Thoracic aorta (tissue), 2 donors: ENCODE measurements around the gene ACAA1. TPM values are rescaled to one million over a fixed set of nuclear protein-coding genes. Genes with fewer than 3 reads are reported as not detected.
A peak's percentile ranks its signal among the peaks of the same experiment; 100 is the strongest.
"Not testable (repeated sequence)": the region's sequence is repeated elsewhere in the genome, so short reads cannot be mapped to it uniquely, and the experiment has no call there.

Experiments used
- ATAC-seq: fragments of 150-250 bp; one replicate; pipeline ENCODE4 v1.8.0; 2017; ENCODE audit warnings: low read depth; ENCODE audit not compliant: insufficient number of reproducible peaks, low FRiP score
- DNase-seq: peaks from one replicate; pipeline ENCODE4 v3.0.0-alpha.2; 2020; ENCODE audit warnings: low spot score
- H3K27ac ChIP-seq, 2 donors: fragments of 200-600 bp; sonication (generic); 1 replicate in 1 of 2; 2 replicates in 1 of 2; pipeline ENCODE4 v1.5.1; 2016; ENCODE audit warnings: mild to moderate bottlenecking in 2 of 2, moderate library complexity in 2 of 2
- H3K27me3 ChIP-seq: fragments of 200-600 bp; sonication (generic); replicated peaks from 2 replicates; pipeline ENCODE4 v1.6.0; 2016; ENCODE audit warnings: mild to moderate bottlenecking; ENCODE audit not compliant: insufficient read depth
- H3K36me3 ChIP-seq: fragments of 200-600 bp; sonication (generic); one replicate; pipeline ENCODE4 v1.5.1; 2016
- H3K4me1 ChIP-seq, 2 donors: fragments of 200-600 bp; sonication (generic); 1 replicate in 1 of 2; 2 replicates in 1 of 2; pipeline versions ENCODE4 v1.5.1 to v1.6.0; 2016; ENCODE audit warnings: low read depth in 2 of 2, mild to moderate bottlenecking in 1 of 2; ENCODE audit not compliant: control insufficient read depth in 1 of 2
- H3K4me3 ChIP-seq: fragments of 200-600 bp; sonication (generic); 2 replicates; pipeline ENCODE4 v1.5.1; 2016; ENCODE audit warnings: mild to moderate bottlenecking
- H3K9me3 ChIP-seq: fragments of 200-600 bp; sonication (generic); 2 replicates; pipeline ENCODE4 v1.5.1; 2016
- CTCF ChIP-seq: fragments of 200-600 bp; sonication (generic); IDR thresholded peaks from one replicate; pipeline ENCODE4 v1.5.1; 2019; ENCODE audit warnings: antibody characterized with exemption
- total RNA-seq, 2 donors: library from RNA; depleted of rRNA; stranded (reverse); fragments of >200 nt; gene quantifications; one replicate each; pipeline versions ENCODE4 v1.1.0 to v1.2.3, GENCODE V29; 2016

Gene ACAA1
- total RNA-seq, 2 donors from 2014 or later: 34.8 to 37.6 TPM

GRCh38 chr3:38138349-38139190 is 1.6 kb upstream of the ACAA1 start, which contains the start of gene MYD88:
Gene MYD88, plus strand, starts transcription at chr3:38138661. Its CDS starts 40 bp downstream, at chr3:38138701.
- Histone ChIP-seq H3K27ac (peak within 1 kb of the TSS; percentile 96 to 97), H3K27me3 (no peaks in the 10 kb centered on the region), H3K36me3 (peaks cover 11% of the 10 kb centered on the region), H3K4me1 (peaks cover 18 to 48% of the 10 kb centered on the region in 2 donors), H3K9me3 (no peaks in the 10 kb centered on the region), H3K4me3 (peak within 1 kb of the TSS; percentile 89)
- no peak for TF ChIP-seq CTCF
- ATAC-seq: peak; percentile 13
- DNase-seq: peak; percentile 45

GRCh38 chr3:38137615-38138348 is 855 bp upstream of the ACAA1 start:
- Histone ChIP-seq H3K27me3 (no peaks in the 10 kb centered on the region), H3K4me1 (peaks cover 18 to 52% of the 10 kb centered on the region in 2 donors), H3K9me3 (no peaks in the 10 kb centered on the region), H3K27ac (peak overlapping the region; percentile 96 to 97), H3K4me3 (peak overlapping the region; percentile 89), H3K36me3 (peaks cover 17% of the 10 kb centered on the region)
- DNase-seq (no peak), ATAC-seq (peak; percentile 17)
- TF ChIP-seq CTCF: no peak

- H3K4me1 ChIP-seq: peaks cover 18 to 60% of the 10 kb centered on the region in 2 donors
- no peak for TF ChIP-seq CTCF
- peak overlapping the region; percentile 89 for H3K4me3 ChIP-seq
- DNase-seq: no peak
- H3K36me3 ChIP-seq: peaks cover 24% of the 10 kb centered on the region
- no peaks in the 10 kb centered on the region for H3K27me3 ChIP-seq
- no peak for ATAC-seq
- peak overlapping the region; percentile 63 to 75 for H3K27ac ChIP-seq
- H3K9me3 ChIP-seq: no peaks in the 10 kb centered on the region
Measured at GRCh38 chr3:38136393-38136776, 542 bp downstream of the ACAA1 start.

GRCh38 chr3:38135621-38136277 is 1.2 kb downstream of the ACAA1 start:
- peak overlapping the region; percentile 89 for H3K4me3 ChIP-seq
- not testable (repeated sequence) for ATAC-seq, DNase-seq, H3K27me3 ChIP-seq, H3K9me3 ChIP-seq, H3K27ac ChIP-seq
- H3K36me3 ChIP-seq: peaks cover 30% of the 10 kb centered on the region
- H3K4me1 ChIP-seq: peaks cover 18 to 60% of the 10 kb centered on the region in 2 donors

- peaks cover 16 to 49% of the 10 kb centered on the region in 2 donors for H3K4me1 ChIP-seq
- H3K36me3 ChIP-seq: peaks cover 39% of the 10 kb centered on the region
- not testable (repeated sequence) for ATAC-seq, H3K4me3 ChIP-seq, H3K9me3 ChIP-seq, H3K27ac ChIP-seq, DNase-seq, H3K27me3 ChIP-seq
Measured at GRCh38 chr3:38134517-38135143, 2.3 kb downstream of the ACAA1 start.
